Neural crest cell (in vitro differentiated cells): Measurements from ENCODE around the gene ANTXR2. TPM values are rescaled to one million over a fixed set of nuclear protein-coding genes. Genes with fewer than 3 reads are reported as not detected.

Experiments used
- DNase-seq: peaks from one replicate; pipeline ENCODE4 v3.0.0; 2021; ENCODE audit warnings: low read depth, mixed read lengths, low spot score
- H3K27ac Mint-ChIP-seq: one replicate; pipeline ENCODE4 v1.8.0; 2021; ENCODE audit warnings: mild to moderate bottlenecking, mixed read lengths; ENCODE audit not compliant: unreplicated experiment
- H3K27me3 Mint-ChIP-seq: 2 replicates; pipeline ENCODE4 v1.8.0; 2021; ENCODE audit warnings: low read depth, mild to moderate bottlenecking, mixed read lengths
- H3K36me3 Mint-ChIP-seq: 2 replicates; pipeline ENCODE4 v1.8.0; 2021; ENCODE audit warnings: low read depth, mild to moderate bottlenecking, mixed read lengths
- H3K4me1 Mint-ChIP-seq: 2 replicates; pipeline ENCODE4 v1.8.0; 2021; ENCODE audit warnings: mixed read lengths
- H3K4me3 Mint-ChIP-seq: one replicate; pipeline ENCODE4 v1.8.0; 2021; ENCODE audit warnings: mild to moderate bottlenecking, mixed read lengths
- H3K9me3 Mint-ChIP-seq: 2 replicates; pipeline ENCODE4 v1.8.0; 2021; ENCODE audit warnings: mixed read lengths
- total RNA-seq: library from RNA; stranded (reverse); gene quantifications from 2 replicates; pipeline ENCODE4 v1.2.1, GENCODE V29; 2021
- TF ChIP-seq, protein P1 (sequence below): fragments of 200-600 bp; sonication (generic); conservative IDR thresholded peaks from 2 replicates; pipeline ENCODE4 v1.5.0; 2021; ENCODE audit warnings: antibody characterized with exemption, mild to moderate bottlenecking

ANTXR2 gene
- total RNA-seq, 1 donor from 2014 or later = 36.7 TPM

DNA sequence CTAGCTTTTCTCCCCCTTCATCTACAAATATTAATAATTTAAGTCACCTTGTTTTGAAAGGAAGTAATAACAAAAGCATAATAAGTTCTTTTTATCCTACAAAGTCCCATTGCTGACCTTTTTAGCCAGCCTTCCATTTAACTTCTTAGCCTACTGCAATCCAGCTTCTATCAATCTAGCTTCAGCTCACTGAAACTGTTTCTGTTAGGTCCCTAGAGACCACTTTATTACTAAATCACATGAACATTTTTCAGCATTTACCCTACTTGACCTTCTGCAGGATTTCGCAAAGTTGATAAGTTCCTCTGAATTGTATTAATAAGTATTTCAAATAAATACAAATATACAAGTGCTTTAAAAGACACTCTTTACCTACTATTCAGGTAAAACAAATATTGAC, 186.5 kb downstream of the ANTXR2 start:
- peaks cover 2% of the 10 kb centered on the region for H3K9me3 Mint-ChIP-seq
- no peak for DNase-seq
- no peaks in the 10 kb centered on the region for H3K27me3 Mint-ChIP-seq
- no peak overlapping the region for H3K4me3 Mint-ChIP-seq
- no peaks in the 10 kb centered on the region for H3K36me3 Mint-ChIP-seq
- no peaks in the 10 kb centered on the region for H3K4me1 Mint-ChIP-seq
- TF ChIP-seq, protein P1, sequence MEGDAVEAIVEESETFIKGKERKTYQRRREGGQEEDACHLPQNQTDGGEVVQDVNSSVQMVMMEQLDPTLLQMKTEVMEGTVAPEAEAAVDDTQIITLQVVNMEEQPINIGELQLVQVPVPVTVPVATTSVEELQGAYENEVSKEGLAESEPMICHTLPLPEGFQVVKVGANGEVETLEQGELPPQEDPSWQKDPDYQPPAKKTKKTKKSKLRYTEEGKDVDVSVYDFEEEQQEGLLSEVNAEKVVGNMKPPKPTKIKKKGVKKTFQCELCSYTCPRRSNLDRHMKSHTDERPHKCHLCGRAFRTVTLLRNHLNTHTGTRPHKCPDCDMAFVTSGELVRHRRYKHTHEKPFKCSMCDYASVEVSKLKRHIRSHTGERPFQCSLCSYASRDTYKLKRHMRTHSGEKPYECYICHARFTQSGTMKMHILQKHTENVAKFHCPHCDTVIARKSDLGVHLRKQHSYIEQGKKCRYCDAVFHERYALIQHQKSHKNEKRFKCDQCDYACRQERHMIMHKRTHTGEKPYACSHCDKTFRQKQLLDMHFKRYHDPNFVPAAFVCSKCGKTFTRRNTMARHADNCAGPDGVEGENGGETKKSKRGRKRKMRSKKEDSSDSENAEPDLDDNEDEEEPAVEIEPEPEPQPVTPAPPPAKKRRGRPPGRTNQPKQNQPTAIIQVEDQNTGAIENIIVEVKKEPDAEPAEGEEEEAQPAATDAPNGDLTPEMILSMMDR = no peak
- no peak overlapping the region for H3K27ac Mint-ChIP-seq

DNA sequence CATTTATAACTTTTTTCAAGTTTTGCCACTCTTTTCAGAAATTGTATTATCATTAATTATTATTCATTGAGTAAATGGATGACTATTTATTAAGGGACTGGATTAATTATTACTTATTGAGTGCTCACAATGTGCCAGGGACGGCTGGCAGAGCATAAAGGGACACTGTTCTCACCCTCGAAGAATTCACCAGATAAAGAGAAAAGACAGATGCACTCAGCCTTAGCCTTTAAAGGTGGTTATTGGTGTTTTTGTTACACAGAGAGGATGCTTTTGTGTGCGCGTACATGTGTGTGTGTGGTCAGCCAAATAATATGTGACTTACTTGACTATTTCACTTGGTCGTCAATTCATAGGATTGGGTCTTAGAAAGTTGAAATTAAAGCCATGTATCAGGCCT, 187.0 kb downstream of the ANTXR2 start:
- DNase-seq = no peak
- no peaks in the 10 kb centered on the region for H3K27me3 Mint-ChIP-seq
- H3K4me1 Mint-ChIP-seq = no peaks in the 10 kb centered on the region
- no peak overlapping the region for H3K27ac Mint-ChIP-seq
- TF ChIP-seq, protein P1 = no peak
- peaks cover 2% of the 10 kb centered on the region for H3K9me3 Mint-ChIP-seq
- no peak overlapping the region for H3K4me3 Mint-ChIP-seq
- no peaks in the 10 kb centered on the region for H3K36me3 Mint-ChIP-seq

DNA sequence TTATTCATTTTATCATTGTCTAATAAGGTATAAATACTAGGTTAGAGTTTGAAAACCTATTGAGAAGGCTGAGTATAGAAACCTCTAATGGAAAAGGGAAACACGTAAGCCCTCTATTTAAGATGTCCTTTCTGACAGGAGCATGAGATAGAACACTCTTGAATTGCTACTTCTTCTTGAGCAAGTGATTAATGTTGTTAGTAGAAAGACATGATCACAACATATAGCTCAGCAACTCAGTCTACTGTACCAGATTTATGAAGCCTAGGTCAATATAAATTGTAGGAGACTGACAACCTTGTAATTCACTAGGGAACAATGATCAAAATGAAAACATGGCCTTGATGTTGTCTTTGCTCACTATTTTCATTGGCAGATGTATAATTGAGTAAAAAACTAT, 189.7 kb downstream of the ANTXR2 start:
- Mint-ChIP-seq H3K36me3 (no peaks in the 10 kb centered on the region), H3K4me3 (no peak overlapping the region), H3K27ac (no peak overlapping the region), H3K27me3 (no peaks in the 10 kb centered on the region), H3K4me1 (no peaks in the 10 kb centered on the region), H3K9me3 (no peaks in the 10 kb centered on the region)
- no peak for DNase-seq
- TF ChIP-seq, protein P1 = no peak

DNA sequence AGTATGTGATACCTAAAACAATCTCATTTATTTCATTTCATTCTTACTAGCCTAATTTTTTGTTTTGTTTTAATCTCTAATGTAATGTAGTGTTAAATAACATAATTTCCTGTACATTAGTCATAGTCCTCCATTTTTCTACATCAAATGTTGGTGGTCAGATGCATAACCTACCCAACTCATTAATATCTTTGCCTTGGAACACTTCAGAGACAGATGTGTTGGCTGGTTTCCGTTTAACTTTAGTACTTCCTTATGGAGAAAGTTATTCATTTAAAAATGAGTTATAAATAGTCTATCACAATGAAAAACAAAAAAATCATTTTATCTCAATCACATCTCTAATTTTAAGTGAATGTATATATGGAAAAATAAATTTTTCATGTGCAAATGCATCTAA, 190.2 kb downstream of the ANTXR2 start:
- Mint-ChIP-seq H3K4me3 (no peak overlapping the region), H3K4me1 (no peaks in the 10 kb centered on the region), H3K9me3 (peaks cover 2% of the 10 kb centered on the region), H3K36me3 (no peaks in the 10 kb centered on the region), H3K27me3 (no peaks in the 10 kb centered on the region), H3K27ac (no peak overlapping the region)
- TF ChIP-seq, protein P1 = no peak
- no peak for DNase-seq

DNA sequence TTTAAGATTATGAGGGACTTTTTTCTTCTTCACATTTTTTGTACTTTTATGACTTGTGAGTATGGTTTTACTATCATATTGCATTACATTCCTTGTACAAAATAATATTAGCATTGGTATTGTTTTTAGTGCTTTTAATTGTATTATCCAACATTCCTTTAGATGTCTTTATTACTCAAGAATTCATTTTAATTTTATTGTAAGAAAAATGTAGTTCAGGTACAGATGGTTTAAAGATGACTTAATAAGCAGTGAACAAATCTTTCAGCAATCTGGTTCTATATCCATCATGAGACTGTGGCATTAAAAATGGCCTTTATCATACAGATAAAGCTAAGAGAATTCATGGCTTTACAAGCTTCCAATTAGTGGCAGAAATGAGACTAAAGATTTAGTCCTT, 191.6 kb downstream of the ANTXR2 start:
- H3K4me1 Mint-ChIP-seq = no peaks in the 10 kb centered on the region
- no peaks in the 10 kb centered on the region for H3K36me3 Mint-ChIP-seq
- H3K27me3 Mint-ChIP-seq = no peaks in the 10 kb centered on the region

More for the DNA sequence above, 191.6 kb downstream of the ANTXR2 start:
- TF ChIP-seq, protein P1 = no peak
- no peak for DNase-seq
- H3K27ac Mint-ChIP-seq = no peak overlapping the region
- peaks cover 3% of the 10 kb centered on the region for H3K9me3 Mint-ChIP-seq
- H3K4me3 Mint-ChIP-seq = no peak overlapping the region
